NB4 (cell line): ENCODE measurements around the gene NECTIN4.

Source experiments
- CTCF ChIP-seq: IDR thresholded peaks from one replicate; pipeline ENCODE4 v1.5.1; 2012; ENCODE audit warnings: low read depth, low read length
- POLR2A ChIP-seq: IDR thresholded peaks from 2 replicates; pipeline ENCODE4 v1.6.1; 2011; ENCODE audit warnings: mild to moderate bottlenecking; ENCODE audit not compliant: insufficient read length; ENCODE audit errors: extremely low read depth

- no peak for TF ChIP-seq CTCF
- TF ChIP-seq POLR2A, result no peak
These were observed 50.7 kb downstream of the NECTIN4 start, which contains the start of gene TSTD1 for GRCh38 chr1:161038523-161039153.
